GM12878 (cell line): ENCODE measurements around the gene TTR. TPM values are rescaled to one million over a fixed set of nuclear protein-coding genes. Genes with fewer than 3 reads are reported as not detected.
A peak's percentile ranks its signal among the peaks of the same experiment; 100 is the strongest.

ENCODE experiments used
- ATAC-seq: fragments of 200-7000 bp; cut with Tn5 transposase; 3 replicates; pipeline ENCODE4 v1.9.1; 2020; ENCODE audit warnings: mild to moderate bottlenecking, moderate library complexity
- BruUV-seq: library from RNA; stranded (reverse); fragments of 400-500 nt; replicated peaks from 2 replicates; lab custom pipeline; 2021; lab: Mats Ljungman, UMichigan
- CTCF ChIA-PET: fragments of 300-600 bp; sonication (Branson Sonifier 250); formaldehyde crosslinking; extraction: SDS; loops from one replicate; lab custom pipeline; 2021; ENCODE audit warnings: inconsistent platforms; lab: Yijun Ruan, JAX
- POLR2A ChIA-PET: fragments of 350-600 bp; formaldehyde crosslinking; extraction: SDS; loops from one replicate; lab custom pipeline; 2021; ENCODE audit warnings: inconsistent platforms; lab: Charles Lee
- RAD21 ChIA-PET: fragments of 300-600 bp; sonication (Branson Sonifier 250); formaldehyde crosslinking; loops from one replicate; lab custom pipeline; 2023; ENCODE audit warnings: antibody characterized with exemption; ENCODE audit not compliant: unreplicated experiment; lab: Charles Lee
- SMC1A ChIA-PET: fragments of 300-600 bp; sonication (Branson Sonifier 250); formaldehyde crosslinking; loops from one replicate; lab custom pipeline; 2023; ENCODE audit not compliant: unreplicated experiment, uncharacterized antibody; lab: Charles Lee
- DNase-seq: peaks from one replicate; pipeline ENCODE4 v3.0.0-alpha.2; 2011; ENCODE audit warnings: low read depth, low spot score
- FAIRE-seq: peaks from 3 replicates; lab custom pipeline; 2011; peaks lifted over from hg19 to GRCh38; lab: Jason Lieb, UNC
- H2AFZ ChIP-seq: 2 replicates; pipeline ENCODE4 v1.6.0; 2011; ENCODE audit warnings: low read depth, low read length, control low read depth; ENCODE audit not compliant: control insufficient read depth
- H3K27ac ChIP-seq: 2 replicates; pipeline ENCODE4 v1.5.1; 2011; ENCODE audit warnings: control low read depth; ENCODE audit not compliant: control insufficient read depth, insufficient read depth
- H3K27me3 ChIP-seq, 2 experiments: replicated peaks in 1 of 2; 2 replicates each; pipeline versions ENCODE4 v1.6.0 to v1.6.1; 2011; ENCODE audit warnings: low read length in 1 of 2; ENCODE audit not compliant: control insufficient read depth in 2 of 2, insufficient read depth in 2 of 2
- H3K36me3 ChIP-seq, 2 experiments: 2 replicates each; pipeline ENCODE4 v1.5.1; 2011; ENCODE audit warnings: low read length in 1 of 2; ENCODE audit not compliant: control insufficient read depth in 2 of 2, insufficient read depth in 2 of 2
- H3K4me1 ChIP-seq: 2 replicates; pipeline ENCODE4 v1.6.1; 2011; ENCODE audit warnings: mild to moderate bottlenecking, low read length, moderate library complexity, mixed read lengths; ENCODE audit not compliant: control insufficient read depth, insufficient read depth
- H3K4me2 ChIP-seq: 2 replicates; pipeline ENCODE4 v1.6.0; 2011; ENCODE audit warnings: control low read depth; ENCODE audit not compliant: control insufficient read depth, insufficient read depth
- H3K4me3 ChIP-seq: fragments of 200-600 bp; sonication (generic); 2 replicates; pipeline ENCODE4 v1.5.1; 2016
- H3K79me2 ChIP-seq: 2 replicates; pipeline ENCODE4 v1.6.0; 2011; ENCODE audit warnings: low read length; ENCODE audit not compliant: control insufficient read depth, insufficient read depth
- H3K9ac ChIP-seq: 2 replicates; pipeline ENCODE4 v1.8.0; 2011; ENCODE audit warnings: low read length, control low read depth, mixed read lengths; ENCODE audit not compliant: control insufficient read depth, insufficient read depth
- H3K9me3 ChIP-seq: replicated peaks from 3 replicates; pipeline ENCODE4 v1.5.1; 2011; ENCODE audit warnings: mild to moderate bottlenecking, low read length; ENCODE audit not compliant: control insufficient read depth, insufficient read depth
- H4K20me1 ChIP-seq: 2 replicates; pipeline ENCODE4 v1.6.0; 2011; ENCODE audit not compliant: control insufficient read depth, insufficient read depth
- JUNB ChIP-seq: IDR thresholded peaks from 2 replicates; pipeline ENCODE4 v1.6.1; 2016; ENCODE audit warnings: antibody characterized with exemption, mild to moderate bottlenecking
- RB1 ChIP-seq: fragments of 450-650 bp; formaldehyde crosslinking; IDR thresholded peaks from 2 replicates; pipeline ENCODE4 v1.6.1; 2017; ENCODE audit warnings: mild to moderate bottlenecking, borderline replicate concordance
- SPI1 ChIP-seq: IDR thresholded peaks from 2 replicates; pipeline ENCODE4 v1.6.1; 2011; ENCODE audit warnings: low read depth, mild to moderate bottlenecking, low read length, moderate library complexity, borderline replicate concordance; ENCODE audit not compliant: insufficient read depth
- WGBS: methylation state at CpG from one replicate; pipeline ENCODE4 v1.1.6; 2016; ENCODE audit warnings: low lambda C conversion rate; ENCODE audit not compliant: insufficient replicate concordance, insufficient coverage; ENCODE audit errors: missing lambda C conversion rate; 5-methylcytosine and 5-hydroxymethylcytosine counted together
- in situ Hi-C: fragments of 300-500 bp; cut with MboI; formaldehyde crosslinking; loops from 9 replicates; pipeline ENCODE4 v1.14.3; 2018; ENCODE audit warnings: mixed read lengths
- intact Hi-C: fragments of 100-400 bp; cut with micrococcal nuclease; formaldehyde crosslinking; loops from one replicate; pipeline ENCODE4 v1.14.2; 2022; ENCODE audit not compliant: unreplicated experiment
- polyA plus RNA-seq, 11 experiments: library from polyadenylated mRNA; depleted of rRNA in 4 of 11; unstranded in 6 of 11; stranded (reverse) in 5 of 11; fragments of >200 nt; fragmentation: Nextera tagmentation in 4 of 11; fragmentation: Illumina TruSeq in 1 of 11; extraction: Ambion mirVana in 4 of 11; extraction: Trizol in 1 of 11; gene quantifications; 1 replicate in 1 of 11; 2 replicates in 10 of 11; pipeline versions ENCODE4 v1.2.1 to v1.2.3, GENCODE V29; 2011 to 2016; ENCODE audit warnings: inconsistent platforms in 2 of 11, missing spikeins in 2 of 11, low read depth in 1 of 11
- total RNA-seq, 4 experiments: library from RNA; depleted of rRNA in 3 of 4; stranded (reverse); fragments of >200 nt in 3 of 4; fragmentation: Illumina TruSeq in 1 of 4; extraction: Trizol in 1 of 4; gene quantifications; 2 replicates each; pipeline versions ENCODE4 v1.2.1 to v1.2.3, GENCODE V29; 2013 to 2021

Gene TTR
- total and polyA plus RNA-seq, 10 of the 15 experiments (the other 5 are each of a cell fraction or from before 2014, with no cell fraction given): 0.05 to 1.2 TPM; not detected in 8

GRCh38 chr18:31632356-31632755, 40.7 kb downstream of the TTR start:
- RAD21 ChIA-PET: no interaction called here
- peaks cover 3 to 8% of the 10 kb centered on the region in 2 experiments; a peak in 3 of 4 replicates for H3K36me3 ChIP-seq
- intact Hi-C loops (loop anchor here (5.0 kb wide), 1 partner anchor 90 kb away; no protein-coding TSS in a partner anchor), in situ Hi-C loops (no loop called here)
- ATAC-seq (no peak), FAIRE-seq (no peak), DNase-seq (no peak)
- no peaks in the 10 kb centered on the region for H4K20me1 ChIP-seq
- CTCF ChIA-PET: no interaction called here
- H3K27ac ChIP-seq: no peak overlapping the region
- BruUV-seq: no TSS peak
- POLR2A ChIA-PET: interaction anchor here (1.8 kb wide), 1 partner anchor 18 kb away, joined by 4 read pairs; no protein-coding TSS in a partner anchor
- H3K9ac ChIP-seq: no peak overlapping the region
- H3K9me3 ChIP-seq: peaks cover 2% of the 10 kb centered on the region; the same call in 2 of the 3 replicates
- WGBS: 0% methylated on average over 1 of the region's 1 CpG
- no peak overlapping the region for H2AFZ ChIP-seq
- H3K4me2 ChIP-seq: no peak overlapping the region
- peaks cover 35% of the 10 kb centered on the region for H3K4me1 ChIP-seq
- H3K27me3 ChIP-seq: no peaks in the 10 kb centered on the region
- SMC1A ChIA-PET: interaction anchor here (1.3 to 2.0 kb wide), 2 partner anchors 9 to 18 kb away, joined by 3 to 6 read pairs; no protein-coding TSS in a partner anchor
- no peak overlapping the region for H3K4me3 ChIP-seq
- peak; percentile 51; the same call in 1 of the 2 replicates for TF ChIP-seq SPI1
- TF ChIP-seq RB1: no peak
- TF ChIP-seq JUNB: peak; percentile 24; the same call in 1 of the 2 replicates
- peaks cover 4% of the 10 kb centered on the region; the same call in 1 of the 2 replicates for H3K79me2 ChIP-seq
